ENCODE data around the gene NPR3.

DNA sequence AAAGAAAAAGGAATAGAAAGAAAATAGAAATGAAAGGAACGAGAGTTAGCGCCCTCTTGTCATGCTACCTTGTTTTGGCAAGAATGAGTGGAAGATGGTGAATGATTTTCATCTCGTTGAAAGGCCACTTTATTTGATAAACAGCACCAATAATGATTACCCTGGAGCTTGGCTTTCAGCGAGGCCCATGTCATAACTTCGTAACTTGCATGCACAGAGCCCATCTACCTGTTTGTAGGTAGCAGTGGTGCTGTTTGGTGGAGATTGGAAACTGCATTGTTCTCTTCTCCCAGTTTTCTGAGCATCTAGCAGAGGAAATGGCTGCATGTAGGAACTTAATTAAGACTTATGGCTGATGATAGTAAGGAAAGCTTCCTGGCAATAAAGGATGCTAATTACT is 59.3 kb downstream of the NPR3 start:
- TF ChIP-seq, protein P1, sequence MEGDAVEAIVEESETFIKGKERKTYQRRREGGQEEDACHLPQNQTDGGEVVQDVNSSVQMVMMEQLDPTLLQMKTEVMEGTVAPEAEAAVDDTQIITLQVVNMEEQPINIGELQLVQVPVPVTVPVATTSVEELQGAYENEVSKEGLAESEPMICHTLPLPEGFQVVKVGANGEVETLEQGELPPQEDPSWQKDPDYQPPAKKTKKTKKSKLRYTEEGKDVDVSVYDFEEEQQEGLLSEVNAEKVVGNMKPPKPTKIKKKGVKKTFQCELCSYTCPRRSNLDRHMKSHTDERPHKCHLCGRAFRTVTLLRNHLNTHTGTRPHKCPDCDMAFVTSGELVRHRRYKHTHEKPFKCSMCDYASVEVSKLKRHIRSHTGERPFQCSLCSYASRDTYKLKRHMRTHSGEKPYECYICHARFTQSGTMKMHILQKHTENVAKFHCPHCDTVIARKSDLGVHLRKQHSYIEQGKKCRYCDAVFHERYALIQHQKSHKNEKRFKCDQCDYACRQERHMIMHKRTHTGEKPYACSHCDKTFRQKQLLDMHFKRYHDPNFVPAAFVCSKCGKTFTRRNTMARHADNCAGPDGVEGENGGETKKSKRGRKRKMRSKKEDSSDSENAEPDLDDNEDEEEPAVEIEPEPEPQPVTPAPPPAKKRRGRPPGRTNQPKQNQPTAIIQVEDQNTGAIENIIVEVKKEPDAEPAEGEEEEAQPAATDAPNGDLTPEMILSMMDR (IDR thresholded peaks at IDR 0.05), result no peak
- TF ChIP-seq POLR2AphosphoS5 (IDR thresholded peaks at IDR 0.05), result no peak

Data from suprapubic skin (tissue), 3 donors.